ENCODE data around the gene XYLB.

GRCh38 chr3:38455639-38456430, 109.2 kb downstream of the XYLB start:
- no peak for TF ChIP-seq CTCF (conservative IDR thresholded peaks at IDR 0.05)
- no peak for TF ChIP-seq ZFX (IDR thresholded peaks at IDR 0.05)

All from C4-2B (cell line).